Prostate gland (tissue), 2 donors: ENCODE measurements around the gene C12orf75. TPM values are rescaled to one million over a fixed set of nuclear protein-coding genes. Genes with fewer than 3 reads are reported as not detected.

Experiments
- DNase-seq: peaks from one replicate; pipeline ENCODE4 v3.0.0-alpha.2; 2019; ENCODE audit warnings: low spot score
- H3K27ac ChIP-seq, 2 donors: fragments of 200-600 bp; sonication (generic); 2 replicates each; pipeline ENCODE4 v1.5.1; 2017 to 2019
- H3K27me3 ChIP-seq: fragments of 200-600 bp; sonication (generic); replicated peaks from 2 replicates; pipeline ENCODE4 v1.5.1; 2019; ENCODE audit not compliant: insufficient read depth
- H3K36me3 ChIP-seq, 2 donors: fragments of 200-600 bp; sonication (generic); 1 replicate in 1 of 2; 2 replicates in 1 of 2; pipeline versions ENCODE4 v1.5.1 to v1.8.1; 2017 to 2019
- H3K4me1 ChIP-seq: fragments of 200-600 bp; sonication (generic); replicated peaks from 2 replicates; pipeline ENCODE4 v1.5.1; 2019
- H3K4me3 ChIP-seq, 2 donors: fragments of 200-600 bp; sonication (generic); 2 replicates each; pipeline ENCODE4 v1.5.1; 2017 to 2019
- H3K9me3 ChIP-seq: fragments of 200-600 bp; sonication (generic); 2 replicates; pipeline ENCODE4 v1.5.1; 2017
- CTCF ChIP-seq, 4 experiments: fragments of 200-600 bp in 2 of 4; fragments of 450-650 bp in 2 of 4; sonication (generic) in 2 of 4; IDR thresholded peaks; 1 replicate in 3 of 4; 2 replicates in 1 of 4; pipeline ENCODE4 v1.5.1; 2016 to 2019; ENCODE audit warnings: antibody characterized with exemption in 4 of 4, mild to moderate bottlenecking in 2 of 4, moderate library complexity in 2 of 4
- POLR2A ChIP-seq: fragments of 450-650 bp; IDR thresholded peaks from one replicate; pipeline ENCODE4 v1.6.1; 2016; ENCODE audit warnings: antibody characterized with exemption, mild to moderate bottlenecking
- POLR2AphosphoS5 ChIP-seq: sonication (generic); formaldehyde crosslinking; IDR thresholded peaks from one replicate; pipeline ENCODE4 v1.6.1; 2017; ENCODE audit warnings: antibody characterized with exemption
- WGBS: methylation state at CpG from one replicate; pipeline ENCODE4 v1.1.5; 2018; 5-methylcytosine and 5-hydroxymethylcytosine counted together
- intact Hi-C: fragments of 100-400 bp; cut with DNase I; formaldehyde crosslinking; loops from one replicate; pipeline ENCODE4 v1.14.2; 2022
- total RNA-seq, 2 donors: library from RNA; depleted of rRNA; stranded (reverse); fragments of >200 nt; gene quantifications; one replicate each; pipeline ENCODE4 v1.1.0, GENCODE V29; 2016

The C12orf75 gene
- total RNA-seq, 2 donors from 2014 or later, result 47.1 to 108 TPM

- H3K27ac ChIP-seq, result no peak overlapping the region
- H3K27me3 ChIP-seq, result no peaks in the 10 kb centered on the region
- WGBS, result 84% methylated on average over 1 of the region's 1 CpG
- no peak for TF ChIP-seq CTCF (IDR thresholded peaks at IDR 0.05)
- TF ChIP-seq POLR2AphosphoS5, result no peak
- TF ChIP-seq POLR2A, result no peak
- no peak overlapping the region for H3K4me3 ChIP-seq
- no peaks in the 10 kb centered on the region for H3K9me3 ChIP-seq
- no peaks in the 10 kb centered on the region for H3K4me1 ChIP-seq
- intact Hi-C loops, result no loop called here
- DNase-seq, result no peak
- H3K36me3 ChIP-seq, result no peaks in the 10 kb centered on the region
Measured at GRCh38 chr12:105343836-105344235, 13.3 kb downstream of the C12orf75 start.

GRCh38 chr12:105347499-105347898 lies 17.0 kb downstream of the C12orf75 start:
- intact Hi-C loops, result no loop called here
- DNase-seq, result no peak
- Histone ChIP-seq H3K9me3 (no peaks in the 10 kb centered on the region), H3K4me3 (no peak overlapping the region), H3K27ac (no peak overlapping the region), H3K36me3 (no peaks in the 10 kb centered on the region), H3K27me3 (no peaks in the 10 kb centered on the region), H3K4me1 (peaks cover 2% of the 10 kb centered on the region)
- TF ChIP-seq POLR2A (no peak), CTCF (IDR thresholded peaks at IDR 0.05) (no peak), POLR2AphosphoS5 (no peak)
- WGBS, result 97% methylated on average over 4 of the region's 4 CpGs

- intact Hi-C loops, result no loop called here
- H3K4me3 ChIP-seq, result no peak overlapping the region
- no peaks in the 10 kb centered on the region for H3K36me3 ChIP-seq
- peaks cover 3% of the 10 kb centered on the region for H3K4me1 ChIP-seq
- WGBS, result 94% methylated on average over 3 of the region's 3 CpGs
- H3K27ac ChIP-seq, result no peak overlapping the region
- TF ChIP-seq POLR2A, result no peak
- no peak for TF ChIP-seq CTCF (IDR thresholded peaks at IDR 0.05)
- TF ChIP-seq POLR2AphosphoS5, result no peak
- DNase-seq, result no peak
- no peaks in the 10 kb centered on the region for H3K27me3 ChIP-seq
- H3K9me3 ChIP-seq, result no peaks in the 10 kb centered on the region
Measured at GRCh38 chr12:105348142-105348541, 17.7 kb downstream of the C12orf75 start.

- 69% methylated on average over 1 of the region's 1 CpG for WGBS
- TF ChIP-seq POLR2A (no peak), POLR2AphosphoS5 (no peak), CTCF (IDR thresholded peaks at IDR 0.05) (no peak)
- intact Hi-C loops, result no loop called here
Measured at GRCh38 chr12:105348561-105348960, 18.1 kb downstream of the C12orf75 start.

GRCh38 chr12:105349138-105349537 lies 18.6 kb downstream of the C12orf75 start:
- WGBS, result 58% methylated on average over 1 of the region's 1 CpG
- Histone ChIP-seq H3K27me3 (no peaks in the 10 kb centered on the region), H3K4me1 (peaks cover 3% of the 10 kb centered on the region), H3K36me3 (no peaks in the 10 kb centered on the region), H3K27ac (no peak overlapping the region), H3K9me3 (no peaks in the 10 kb centered on the region), H3K4me3 (no peak overlapping the region)
- no peak for DNase-seq
- TF ChIP-seq POLR2A (no peak), POLR2AphosphoS5 (no peak), CTCF (IDR thresholded peaks at IDR 0.05) (no peak)
- intact Hi-C loops, result no loop called here

More at GRCh38 chr12:105348561-105348960, 18.1 kb downstream of the C12orf75 start:
- H3K4me1 ChIP-seq, result peaks cover 3% of the 10 kb centered on the region
- H3K36me3 ChIP-seq, result no peaks in the 10 kb centered on the region
- DNase-seq, result no peak
- H3K4me3 ChIP-seq, result no peak overlapping the region
- H3K27ac ChIP-seq, result no peak overlapping the region
- H3K9me3 ChIP-seq, result no peaks in the 10 kb centered on the region
- H3K27me3 ChIP-seq, result no peaks in the 10 kb centered on the region
